Fibroblast of villous mesenchyme (primary cell): ENCODE results near the gene NPIPB8. TPM values are rescaled to one million over a fixed set of nuclear protein-coding genes. Genes with fewer than 3 reads are reported as not detected.
"Not testable (repeated sequence)": the region's sequence is repeated elsewhere in the genome, so short reads cannot be mapped to it uniquely, and the experiment has no call there.

ENCODE experiments used
- DNase-seq: peaks from one replicate; pipeline ENCODE4 v3.0.0-alpha.2; 2010; ENCODE audit warnings: low read depth
- H3K4me3 ChIP-seq: 2 replicates; pipeline ENCODE4 v1.5.1; 2011; ENCODE audit warnings: low read depth, mild to moderate bottlenecking, low read length
- CTCF ChIP-seq: IDR thresholded peaks from 2 replicates; pipeline ENCODE4 v1.5.1; 2012; ENCODE audit warnings: low read depth, mild to moderate bottlenecking, low read length; ENCODE audit not compliant: insufficient read depth
- total RNA-seq: library from RNA; depleted of rRNA; stranded (reverse); fragments of >200 nt; gene quantifications from 2 replicates; pipeline ENCODE4 v1.2.3, GENCODE V29; 2012

The NPIPB8 gene
- total RNA-seq, result 0.86 TPM in 1 of 2 replicates, not detected in the other

GRCh38 chr16:28637765-28638164 is at the start of gene NPIPB8:
NPIPB8 (plus strand) TSS chr16:28638065; CDS start chr16:28638361, 296 bp downstream.
- not testable (repeated sequence) for H3K4me3 ChIP-seq, DNase-seq

GRCh38 chr16:28589069-28589468 is 48.8 kb upstream of the NPIPB8 start:
- DNase-seq, result no peak
- no peak for TF ChIP-seq CTCF
- no peak overlapping the region for H3K4me3 ChIP-seq

GRCh38 chr16:28589930-28590329 is 47.9 kb upstream of the NPIPB8 start:
- no peak for TF ChIP-seq CTCF
- H3K4me3 ChIP-seq, result no peak overlapping the region
- no peak for DNase-seq

- H3K4me3 ChIP-seq, result no peak overlapping the region
- no peak for DNase-seq
- TF ChIP-seq CTCF, result no peak
These were observed 47.2 kb upstream of the NPIPB8 start for GRCh38 chr16:28590384-28591340.

GRCh38 chr16:28591355-28591754 is 46.5 kb upstream of the NPIPB8 start:
- no peak for TF ChIP-seq CTCF
- DNase-seq, result no peak
- no peak overlapping the region for H3K4me3 ChIP-seq

GRCh38 chr16:28592511-28592910 is 45.4 kb upstream of the NPIPB8 start:
- no peak for DNase-seq
- TF ChIP-seq CTCF, result no peak
- H3K4me3 ChIP-seq, result no peak overlapping the region

GRCh38 chr16:28592979-28593553 is 44.8 kb upstream of the NPIPB8 start:
- H3K4me3 ChIP-seq, result no peak overlapping the region
- TF ChIP-seq CTCF, result no peak
- DNase-seq, result no peak

GRCh38 chr16:28595451-28595850 is 42.4 kb upstream of the NPIPB8 start:
- DNase-seq, H3K4me3 ChIP-seq: not testable (repeated sequence)
